Choroid plexus epithelial cell (primary cell): Measurements from ENCODE around the gene PRR4.

Experiments
- DNase-seq: peaks from one replicate; pipeline ENCODE4 v3.0.0-alpha.2; 2010; ENCODE audit warnings: low read depth
- H3K4me3 ChIP-seq: 2 replicates; pipeline ENCODE4 v1.5.1; 2011; ENCODE audit warnings: low read depth, mild to moderate bottlenecking, control low read depth, low read length, moderate library complexity
- CTCF ChIP-seq: conservative IDR thresholded peaks from 2 replicates; pipeline ENCODE4 v1.5.1; 2011; ENCODE audit warnings: low read depth, mild to moderate bottlenecking, control low read depth, inconsistent platforms, low read length, moderate library complexity

Gene PRR4

GRCh38 chr12:10838461-10838860, 10.8 kb downstream of the PRR4 start:
- no peak overlapping the region for H3K4me3 ChIP-seq
- no peak for TF ChIP-seq CTCF
- DNase-seq = no peak

GRCh38 chr12:10829994-10830393, 19.3 kb downstream of the PRR4 start:
- DNase-seq = peak; percentile 43
- no peak overlapping the region for H3K4me3 ChIP-seq
- no peak for TF ChIP-seq CTCF

- TF ChIP-seq CTCF = no peak
- no peak within 1 kb of the TSS for H3K4me3 ChIP-seq
- DNase-seq = no peak
Measured at GRCh38 chr12:10826258-10826657, 23.0 kb downstream of the PRR4 start, which contains the start of gene TAS2R10. TSS of gene TAS2R10 (minus strand) at chr12:10826358. CDS start at chr12:10826269, 89 bp downstream.

GRCh38 chr12:10824957-10825356, 24.3 kb downstream of the PRR4 start:
- no peak overlapping the region for H3K4me3 ChIP-seq
- TF ChIP-seq CTCF = no peak
- DNase-seq = no peak

GRCh38 chr12:10811883-10812536, 37.3 kb downstream of the PRR4 start:
- H3K4me3 ChIP-seq = no peak overlapping the region
- TF ChIP-seq CTCF = no peak
- DNase-seq = no peak

GRCh38 chr12:10810068-10810467, 39.2 kb downstream of the PRR4 start, which contains the start of gene TAS2R9:
TSS of gene TAS2R9 (minus strand) at chr12:10810168. CDS start at chr12:10810075, 93 bp downstream.
- DNase-seq = no peak
- no peak for TF ChIP-seq CTCF
- H3K4me3 ChIP-seq = no peak within 1 kb of the TSS

GRCh38 chr12:10807186-10807585, 42.1 kb downstream of the PRR4 start, which contains the start of gene TAS2R8:
TSS of gene TAS2R8 (minus strand) at chr12:10807286. CDS start at chr12:10806980, 306 bp downstream.
- TF ChIP-seq CTCF = no peak
- no peak within 1 kb of the TSS for H3K4me3 ChIP-seq
- no peak for DNase-seq
